ENCODE data around the gene ROBO1. TPM values are rescaled to one million over a fixed set of nuclear protein-coding genes. Genes with fewer than 3 reads are reported as not detected.

ROBO1 gene
- total and polyA plus RNA-seq, 2 donors (not counting 1 experiment from before 2014, with no cell fraction given): 0.27 to 3.2 TPM

DNA sequence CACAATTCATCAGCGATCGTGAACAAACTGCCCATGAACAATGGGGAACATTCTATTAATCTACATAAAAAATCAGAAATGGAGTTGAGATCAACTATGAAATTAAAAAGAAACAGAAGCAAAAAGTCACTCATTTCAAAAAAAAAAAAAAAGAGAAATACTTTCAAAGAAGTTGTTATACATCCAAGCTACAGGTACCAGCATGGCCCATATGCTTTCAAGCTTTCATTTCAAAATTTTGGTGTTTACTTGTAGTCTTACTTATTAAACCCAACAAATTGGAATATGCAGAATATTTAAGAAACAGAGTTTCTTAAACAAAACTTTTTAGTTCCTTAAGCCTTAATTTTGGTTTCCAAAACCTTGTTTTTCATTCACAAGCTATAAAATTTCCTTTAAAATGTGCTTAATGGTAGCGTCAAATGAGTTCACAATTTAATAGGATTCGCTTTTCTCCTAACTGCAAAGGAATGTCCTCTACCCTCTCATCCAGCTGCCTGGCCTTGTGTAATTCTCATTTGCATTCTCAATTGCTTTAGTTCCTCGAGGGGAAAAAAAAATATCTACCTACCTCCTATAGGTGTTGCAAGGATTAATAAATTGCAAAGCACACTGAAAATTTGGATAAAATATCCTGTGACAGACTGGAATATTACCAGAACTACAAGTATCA, 565.2 kb downstream of the ROBO1 start:
- ChIA-PET CTCF (no interaction called here), POLR2A (no interaction called here)
- Mint-ChIP-seq H3K4me3 (no peak overlapping the region), H3K9me3 (ENCODE audit: insufficient read depth) (peaks cover 2% of the 10 kb centered on the region), H3K27ac (no peak overlapping the region), H3K27me3 (no peaks in the 10 kb centered on the region), H3K4me1 (no peaks in the 10 kb centered on the region)
- H2AFZ ChIP-seq (ENCODE audit: insufficient read depth, low read depth, low read length, poor library complexity, severe bottlenecking): no peak overlapping the region
- no peak overlapping the region for H3K9ac ChIP-seq (ENCODE audit: low read length)
- H3K27me3 ChIP-seq (replicated peaks in 1 of 4; ENCODE audit: control extremely low read depth in 1 of 4, control insufficient read depth in 3 of 4, insufficient read depth in 4 of 4, low read length in 3 of 4): no peaks in the 10 kb centered on the region
- TF ChIP-seq, protein P1, sequence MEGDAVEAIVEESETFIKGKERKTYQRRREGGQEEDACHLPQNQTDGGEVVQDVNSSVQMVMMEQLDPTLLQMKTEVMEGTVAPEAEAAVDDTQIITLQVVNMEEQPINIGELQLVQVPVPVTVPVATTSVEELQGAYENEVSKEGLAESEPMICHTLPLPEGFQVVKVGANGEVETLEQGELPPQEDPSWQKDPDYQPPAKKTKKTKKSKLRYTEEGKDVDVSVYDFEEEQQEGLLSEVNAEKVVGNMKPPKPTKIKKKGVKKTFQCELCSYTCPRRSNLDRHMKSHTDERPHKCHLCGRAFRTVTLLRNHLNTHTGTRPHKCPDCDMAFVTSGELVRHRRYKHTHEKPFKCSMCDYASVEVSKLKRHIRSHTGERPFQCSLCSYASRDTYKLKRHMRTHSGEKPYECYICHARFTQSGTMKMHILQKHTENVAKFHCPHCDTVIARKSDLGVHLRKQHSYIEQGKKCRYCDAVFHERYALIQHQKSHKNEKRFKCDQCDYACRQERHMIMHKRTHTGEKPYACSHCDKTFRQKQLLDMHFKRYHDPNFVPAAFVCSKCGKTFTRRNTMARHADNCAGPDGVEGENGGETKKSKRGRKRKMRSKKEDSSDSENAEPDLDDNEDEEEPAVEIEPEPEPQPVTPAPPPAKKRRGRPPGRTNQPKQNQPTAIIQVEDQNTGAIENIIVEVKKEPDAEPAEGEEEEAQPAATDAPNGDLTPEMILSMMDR (IDR thresholded peaks at IDR 0.05): no peak
- no peak for TF ChIP-seq EZH2 (IDR thresholded peaks at IDR 0.05; ENCODE audit: borderline replicate concordance, insufficient read depth, low read depth, low read length, poor library complexity, severe bottlenecking)
- H3K4me3 ChIP-seq (ENCODE audit: control extremely low read depth in 1 of 5, extremely low read depth in 1 of 5, insufficient read depth in 1 of 5, low read depth in 2 of 5, low read length in 4 of 5): no peak overlapping the region
- no peak overlapping the region for H3K27ac ChIP-seq (ENCODE audit: low read length in 2 of 2)
- intact Hi-C loops (cut with micrococcal nuclease): no loop called here
- no peaks in the 10 kb centered on the region for H3K4me1 ChIP-seq (ENCODE audit: control insufficient read depth in 2 of 2, insufficient read depth in 2 of 2, low read length in 2 of 2)
- DNase-seq (no peak), ATAC-seq (ENCODE audit: low read depth) (no peak)
- peaks cover 0 to 5% (median 0%) of the 10 kb centered on the region in 3 donors for H3K9me3 ChIP-seq (ENCODE audit: control extremely low read depth in 1 of 3, control insufficient read depth in 2 of 3, insufficient read depth in 1 of 3, low read length in 2 of 3)
- H3K36me3 ChIP-seq (replicated peaks in 1 of 2; ENCODE audit: control extremely low read depth in 1 of 2, control insufficient read depth in 1 of 2, extremely low read depth in 1 of 2, insufficient read depth in 2 of 2, low read length in 1 of 2): no peaks in the 10 kb centered on the region
- no peaks in the 10 kb centered on the region for H4K20me1 ChIP-seq (ENCODE audit: control insufficient read depth, insufficient read depth, low read length, poor library complexity, severe bottlenecking)
- no peak overlapping the region for H3K4me2 ChIP-seq (replicated peaks; ENCODE audit: low read depth, low read length, poor library complexity, severe bottlenecking)
- no CpG with 5 or more reads among the region's 5 CpGs for WGBS (ENCODE audit: insufficient coverage)
- H3K79me2 ChIP-seq (ENCODE audit: control insufficient read depth, insufficient read depth, low read length): no peaks in the 10 kb centered on the region

- Histone ChIP-seq H3K27ac (ENCODE audit: low read length in 2 of 2) (no peak overlapping the region), H3K27me3 (replicated peaks in 1 of 4; ENCODE audit: control extremely low read depth in 1 of 4, control insufficient read depth in 3 of 4, insufficient read depth in 4 of 4, low read length in 3 of 4) (no peaks in the 10 kb centered on the region), H2AFZ (ENCODE audit: insufficient read depth, low read depth, low read length, poor library complexity, severe bottlenecking) (no peak overlapping the region), H3K4me3 (ENCODE audit: control extremely low read depth in 1 of 5, extremely low read depth in 1 of 5, insufficient read depth in 1 of 5, low read depth in 2 of 5, low read length in 4 of 5) (no peak overlapping the region), H3K79me2 (ENCODE audit: control insufficient read depth, insufficient read depth, low read length) (no peaks in the 10 kb centered on the region), H3K9me3 (ENCODE audit: control extremely low read depth in 1 of 3, control insufficient read depth in 2 of 3, insufficient read depth in 1 of 3, low read length in 2 of 3) (peaks cover 0 to 5% (median 0%) of the 10 kb centered on the region in 3 donors), H3K36me3 (replicated peaks in 1 of 2; ENCODE audit: control extremely low read depth in 1 of 2, control insufficient read depth in 1 of 2, extremely low read depth in 1 of 2, insufficient read depth in 2 of 2, low read length in 1 of 2) (no peaks in the 10 kb centered on the region), H3K4me2 (replicated peaks; ENCODE audit: low read depth, low read length, poor library complexity, severe bottlenecking) (no peak overlapping the region), H4K20me1 (ENCODE audit: control insufficient read depth, insufficient read depth, low read length, poor library complexity, severe bottlenecking) (no peaks in the 10 kb centered on the region), H3K9ac (ENCODE audit: low read length) (no peak overlapping the region), H3K4me1 (ENCODE audit: control insufficient read depth in 2 of 2, insufficient read depth in 2 of 2, low read length in 2 of 2) (no peaks in the 10 kb centered on the region)
- TF ChIP-seq, protein P1 (IDR thresholded peaks at IDR 0.05): no peak
- TF ChIP-seq EZH2 (IDR thresholded peaks at IDR 0.05; ENCODE audit: borderline replicate concordance, insufficient read depth, low read depth, low read length, poor library complexity, severe bottlenecking): no peak
- no peaks in the 10 kb centered on the region for H3K27me3 Mint-ChIP-seq
- ChIA-PET POLR2A (no interaction called here), CTCF (no interaction called here)
- no CpG with 5 or more reads among the region's 1 CpG for WGBS (ENCODE audit: insufficient coverage)
- ATAC-seq (ENCODE audit: low read depth): no peak
- no peak overlapping the region for H3K4me3 Mint-ChIP-seq
- peaks cover 2% of the 10 kb centered on the region for H3K9me3 Mint-ChIP-seq (ENCODE audit: insufficient read depth)
- H3K27ac Mint-ChIP-seq: no peak overlapping the region
- DNase-seq: no peak
- intact Hi-C loops (cut with micrococcal nuclease): no loop called here
- no peaks in the 10 kb centered on the region for H3K4me1 Mint-ChIP-seq
These were observed 567.3 kb downstream of the ROBO1 start for GRCh38 chr3:79200456-79200855.

Data from B cell (primary cell).